ENCODE data around the gene AMN. TPM values are rescaled to one million over a fixed set of nuclear protein-coding genes. Genes with fewer than 3 reads are reported as not detected.

Gene AMN
- polyA plus RNA-seq, 4 donors, result 71.0 to 467 (median 402) TPM

- no peaks in the 10 kb centered on the region for H3K27me3 ChIP-seq (ENCODE audit: control insufficient read depth in 3 of 3, insufficient read depth in 3 of 3, low read length in 3 of 3)
- no peak overlapping the region for H3K4me3 ChIP-seq (ENCODE audit: low read depth in 1 of 3, low read length in 3 of 3)
- WGBS, 3 donors, result 91 to 95% (median 95%) methylated on average over 20 of the region's 20 CpGs
- H3K9me3 ChIP-seq (ENCODE audit: control insufficient read depth in 2 of 2, insufficient read depth in 1 of 2, low read depth in 1 of 2, low read length in 1 of 2), result no peaks in the 10 kb centered on the region
- DNase-seq, result no peak
- H3K27ac ChIP-seq (ENCODE audit: low read depth in 1 of 3, low read length in 2 of 3), result no peak overlapping the region
- peaks cover 22 to 86% (median 37%) of the 10 kb centered on the region in 3 donors for H3K36me3 ChIP-seq (ENCODE audit: control insufficient read depth in 3 of 3, insufficient read depth in 2 of 3, low read depth in 1 of 3, low read length in 3 of 3)
- no peak for FAIRE-seq
- H3K4me1 ChIP-seq (ENCODE audit: control insufficient read depth in 3 of 3, insufficient read depth in 2 of 3, low read depth in 1 of 3, low read length in 2 of 3), result no peaks in the 10 kb centered on the region
These were observed 43.6 kb downstream of the AMN start for GRCh38 chr14:102965971-102966655.

DNA sequence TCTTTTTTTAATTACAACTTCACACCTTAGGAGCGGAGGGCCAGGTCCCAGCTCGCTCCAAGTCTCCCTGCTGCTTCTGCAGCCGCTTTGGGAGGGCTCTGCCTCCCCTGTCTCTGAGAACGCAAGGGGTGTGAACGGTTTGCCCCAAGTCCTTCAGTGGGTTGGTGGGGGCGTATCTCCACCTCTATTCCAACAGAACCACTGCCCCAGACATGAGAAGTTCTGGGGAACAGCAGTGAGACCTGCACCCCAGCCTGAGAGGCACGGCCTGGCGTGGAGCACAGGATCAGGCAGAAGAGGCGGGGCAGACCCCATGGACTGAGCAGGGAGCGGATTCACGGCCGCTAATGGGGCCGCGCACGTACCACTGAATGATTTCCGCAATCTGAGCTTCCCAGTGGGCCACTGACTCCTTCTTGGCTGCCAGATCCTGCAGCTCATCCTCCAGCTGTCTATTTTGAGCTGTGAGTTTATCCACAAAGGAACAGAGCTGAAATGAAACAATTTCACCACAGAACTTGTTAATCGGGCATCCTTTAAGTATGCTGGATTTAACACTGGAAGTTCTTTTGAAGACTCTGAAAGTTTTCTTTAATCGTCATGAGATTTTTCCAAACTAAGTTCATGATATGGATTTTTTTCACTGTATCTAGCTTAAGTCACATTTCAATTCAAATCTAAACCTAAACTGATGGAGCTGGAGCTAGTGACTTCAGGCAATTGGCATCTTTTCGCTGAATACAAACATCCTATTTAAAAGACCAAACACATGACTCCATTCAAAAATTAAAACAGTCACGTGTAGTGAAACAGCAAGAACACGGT, 44.4 kb downstream of the AMN start:
- H3K27ac ChIP-seq (ENCODE audit: low read depth in 1 of 3, low read length in 2 of 3), result no peak overlapping the region
- no peaks in the 10 kb centered on the region for H3K27me3 ChIP-seq (ENCODE audit: control insufficient read depth in 3 of 3, insufficient read depth in 3 of 3, low read length in 3 of 3)
- H3K36me3 ChIP-seq (ENCODE audit: control insufficient read depth in 3 of 3, insufficient read depth in 2 of 3, low read depth in 1 of 3, low read length in 3 of 3), result peaks cover 26 to 87% (median 37%) of the 10 kb centered on the region in 3 donors
- no peak for FAIRE-seq
- no peak for DNase-seq
- no peaks in the 10 kb centered on the region for H3K4me1 ChIP-seq (ENCODE audit: control insufficient read depth in 3 of 3, insufficient read depth in 2 of 3, low read depth in 1 of 3, low read length in 2 of 3)
- no peaks in the 10 kb centered on the region for H3K9me3 ChIP-seq (ENCODE audit: control insufficient read depth in 2 of 2, insufficient read depth in 1 of 2, low read depth in 1 of 2, low read length in 1 of 2)
- no peak overlapping the region for H3K4me3 ChIP-seq (ENCODE audit: low read depth in 1 of 3, low read length in 3 of 3)
- WGBS, 3 donors, result 89 to 95% (median 90%) methylated on average over 21 of the region's 21 CpGs

DNA sequence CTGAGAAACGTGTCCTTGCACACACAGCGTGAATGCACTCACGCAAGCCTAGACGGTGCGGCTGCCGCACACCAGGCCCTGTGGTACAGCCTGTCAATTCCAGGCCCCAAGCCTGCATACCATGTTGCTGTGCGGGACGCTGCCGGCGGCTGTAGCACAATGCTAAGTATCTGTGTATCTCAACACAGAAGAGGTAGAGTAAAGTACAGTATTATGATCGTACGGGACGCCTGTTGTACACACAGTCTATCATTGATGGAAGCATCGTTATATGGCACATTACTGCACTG, 45.0 kb downstream of the AMN start:
- DNase-seq, result no peak
- H3K27ac ChIP-seq (ENCODE audit: low read depth in 1 of 3, low read length in 2 of 3), result no peak overlapping the region
- H3K36me3 ChIP-seq (ENCODE audit: control insufficient read depth in 3 of 3, insufficient read depth in 2 of 3, low read depth in 1 of 3, low read length in 3 of 3), result peaks cover 26 to 87% (median 32%) of the 10 kb centered on the region in 3 donors
- WGBS, 3 donors, result 91 to 95% (median 92%) methylated on average over 14 of the region's 14 CpGs
- H3K27me3 ChIP-seq (ENCODE audit: control insufficient read depth in 3 of 3, insufficient read depth in 3 of 3, low read length in 3 of 3), result no peaks in the 10 kb centered on the region
- H3K4me1 ChIP-seq (ENCODE audit: control insufficient read depth in 3 of 3, insufficient read depth in 2 of 3, low read depth in 1 of 3, low read length in 2 of 3), result no peaks in the 10 kb centered on the region
- no peak for FAIRE-seq
- no peak overlapping the region for H3K4me3 ChIP-seq (ENCODE audit: low read depth in 1 of 3, low read length in 3 of 3)
- H3K9me3 ChIP-seq (ENCODE audit: control insufficient read depth in 2 of 2, insufficient read depth in 1 of 2, low read depth in 1 of 2, low read length in 1 of 2), result no peaks in the 10 kb centered on the region

DNA sequence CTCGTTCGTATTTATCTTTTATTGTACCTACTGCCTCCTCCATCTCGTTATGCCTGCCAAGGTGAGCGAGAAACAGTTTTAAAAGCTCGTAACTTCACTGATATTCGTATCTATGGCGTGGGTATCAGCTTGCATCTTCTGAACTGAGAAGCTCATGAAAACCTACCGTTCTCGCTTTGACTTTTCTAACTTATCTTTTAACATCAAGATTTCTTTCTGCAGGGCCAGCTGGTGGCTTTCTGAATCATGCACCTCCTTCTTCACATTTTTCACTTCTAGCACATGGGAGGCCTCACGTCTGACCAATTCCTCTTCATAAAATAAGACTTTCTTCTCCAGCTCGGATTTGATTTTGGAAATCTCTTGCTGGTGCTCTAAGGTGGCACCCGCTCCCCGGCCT, 45.8 kb downstream of the AMN start:
- FAIRE-seq, result no peak
- no peak for DNase-seq

GRCh38 chr14:102969060-102969791, 46.8 kb downstream of the AMN start:
- Histone ChIP-seq H3K4me1 (ENCODE audit: control insufficient read depth in 3 of 3, insufficient read depth in 2 of 3, low read depth in 1 of 3, low read length in 2 of 3) (no peaks in the 10 kb centered on the region), H3K36me3 (ENCODE audit: control insufficient read depth in 3 of 3, insufficient read depth in 2 of 3, low read depth in 1 of 3, low read length in 3 of 3) (peaks cover 34 to 89% (median 37%) of the 10 kb centered on the region in 3 donors), H3K27me3 (ENCODE audit: control insufficient read depth in 3 of 3, insufficient read depth in 3 of 3, low read length in 3 of 3) (no peaks in the 10 kb centered on the region), H3K4me3 (ENCODE audit: low read depth in 1 of 3, low read length in 3 of 3) (no peak overlapping the region), H3K9me3 (ENCODE audit: control insufficient read depth in 2 of 2, insufficient read depth in 1 of 2, low read depth in 1 of 2, low read length in 1 of 2) (no peaks in the 10 kb centered on the region), H3K27ac (ENCODE audit: low read depth in 1 of 3, low read length in 2 of 3) (no peak overlapping the region)
- WGBS, 3 donors, result 92 to 96% (median 94%) methylated on average over 17 to 26 of the region's 26 CpGs
- FAIRE-seq (no peak), DNase-seq (no peak)

More for the DNA sequence above, 45.8 kb downstream of the AMN start:
- 93 to 94% (median 94%) methylated on average over 13 of the region's 13 CpGs for WGBS, 3 donors
- Histone ChIP-seq H3K27ac (ENCODE audit: low read depth in 1 of 3, low read length in 2 of 3) (no peak overlapping the region), H3K9me3 (ENCODE audit: control insufficient read depth in 2 of 2, insufficient read depth in 1 of 2, low read depth in 1 of 2, low read length in 1 of 2) (no peaks in the 10 kb centered on the region), H3K36me3 (ENCODE audit: control insufficient read depth in 3 of 3, insufficient read depth in 2 of 3, low read depth in 1 of 3, low read length in 3 of 3) (peaks cover 32 to 88% (median 32%) of the 10 kb centered on the region in 3 donors), H3K4me3 (ENCODE audit: low read depth in 1 of 3, low read length in 3 of 3) (no peak overlapping the region), H3K4me1 (ENCODE audit: control insufficient read depth in 3 of 3, insufficient read depth in 2 of 3, low read depth in 1 of 3, low read length in 2 of 3) (no peaks in the 10 kb centered on the region), H3K27me3 (ENCODE audit: control insufficient read depth in 3 of 3, insufficient read depth in 3 of 3, low read length in 3 of 3) (no peaks in the 10 kb centered on the region)

- 89 to 97% (median 93%) methylated on average over 11 of the region's 11 CpGs for WGBS, 3 donors
- Histone ChIP-seq H3K27me3 (ENCODE audit: control insufficient read depth in 3 of 3, insufficient read depth in 3 of 3, low read length in 3 of 3) (no peaks in the 10 kb centered on the region), H3K9me3 (ENCODE audit: control insufficient read depth in 2 of 2, insufficient read depth in 1 of 2, low read depth in 1 of 2, low read length in 1 of 2) (no peaks in the 10 kb centered on the region), H3K36me3 (ENCODE audit: control insufficient read depth in 3 of 3, insufficient read depth in 2 of 3, low read depth in 1 of 3, low read length in 3 of 3) (peaks cover 32 to 90% (median 37%) of the 10 kb centered on the region in 3 donors), H3K4me3 (ENCODE audit: low read depth in 1 of 3, low read length in 3 of 3) (no peak overlapping the region), H3K27ac (ENCODE audit: low read depth in 1 of 3, low read length in 2 of 3) (no peak overlapping the region), H3K4me1 (ENCODE audit: control insufficient read depth in 3 of 3, insufficient read depth in 2 of 3, low read depth in 1 of 3, low read length in 2 of 3) (no peaks in the 10 kb centered on the region)
- no peak for DNase-seq
- no peak for FAIRE-seq
These were observed 47.4 kb downstream of the AMN start for GRCh38 chr14:102969901-102970300.

DNA sequence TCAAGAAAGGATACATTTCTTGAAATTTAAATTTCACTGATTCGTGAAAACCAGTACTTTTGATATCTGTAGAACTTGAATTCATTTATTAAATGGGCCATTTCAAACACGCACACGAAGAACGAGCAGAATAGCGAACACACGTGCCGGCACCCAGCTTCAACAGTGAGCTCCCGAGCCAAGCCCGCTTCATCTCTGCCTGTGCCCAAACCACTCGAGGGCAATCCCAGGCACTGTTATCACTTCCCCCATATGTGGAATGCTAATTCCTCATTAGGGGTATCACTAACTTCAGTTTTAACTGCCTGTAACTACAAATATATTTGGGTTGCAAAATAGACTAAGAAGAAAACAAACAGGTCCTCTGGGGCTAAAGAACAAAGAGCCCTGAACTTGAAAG, 48.0 kb downstream of the AMN start:
- no peaks in the 10 kb centered on the region for H3K27me3 ChIP-seq (ENCODE audit: control insufficient read depth in 3 of 3, insufficient read depth in 3 of 3, low read length in 3 of 3)
- H3K4me3 ChIP-seq (ENCODE audit: low read depth in 1 of 3, low read length in 3 of 3), result no peak overlapping the region
- WGBS, 3 donors, result 93 to 95% (median 94%) methylated on average over 10 of the region's 10 CpGs
- no peaks in the 10 kb centered on the region for H3K9me3 ChIP-seq (ENCODE audit: control insufficient read depth in 2 of 2, insufficient read depth in 1 of 2, low read depth in 1 of 2, low read length in 1 of 2)
- no peak overlapping the region for H3K27ac ChIP-seq (ENCODE audit: low read depth in 1 of 3, low read length in 2 of 3)
- H3K4me1 ChIP-seq (ENCODE audit: control insufficient read depth in 3 of 3, insufficient read depth in 2 of 3, low read depth in 1 of 3, low read length in 2 of 3), result no peaks in the 10 kb centered on the region
- FAIRE-seq (no peak), DNase-seq (no peak)
- H3K36me3 ChIP-seq (ENCODE audit: control insufficient read depth in 3 of 3, insufficient read depth in 2 of 3, low read depth in 1 of 3, low read length in 3 of 3), result peaks cover 32 to 89% (median 37%) of the 10 kb centered on the region in 3 donors

DNA sequence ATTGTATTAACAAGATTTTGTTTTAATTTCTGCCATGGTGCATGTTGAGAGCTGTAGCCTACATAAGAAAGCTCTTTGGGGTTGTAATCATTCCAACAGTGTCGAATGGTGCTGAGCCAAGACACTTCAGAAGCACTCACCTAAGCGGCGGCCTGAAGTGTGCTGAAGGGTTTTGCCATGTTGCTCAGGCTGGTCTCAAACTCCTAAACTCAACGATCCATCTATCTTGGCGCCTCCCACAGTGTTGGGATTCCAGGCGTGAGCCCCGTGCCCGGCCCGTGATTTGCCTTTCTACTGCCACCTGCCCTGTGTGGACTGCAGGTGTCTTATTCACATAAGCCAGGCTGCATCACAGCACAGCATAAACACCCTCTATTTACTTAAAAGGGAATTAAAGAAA, 48.9 kb downstream of the AMN start:
- Histone ChIP-seq H3K36me3 (ENCODE audit: control insufficient read depth in 3 of 3, insufficient read depth in 2 of 3, low read depth in 1 of 3, low read length in 3 of 3) (peaks cover 35 to 88% (median 37%) of the 10 kb centered on the region in 3 donors), H3K4me3 (ENCODE audit: low read depth in 1 of 3, low read length in 3 of 3) (no peak overlapping the region), H3K4me1 (ENCODE audit: control insufficient read depth in 3 of 3, insufficient read depth in 2 of 3, low read depth in 1 of 3, low read length in 2 of 3) (no peaks in the 10 kb centered on the region), H3K9me3 (ENCODE audit: control insufficient read depth in 2 of 2, insufficient read depth in 1 of 2, low read depth in 1 of 2, low read length in 1 of 2) (no peaks in the 10 kb centered on the region), H3K27ac (ENCODE audit: low read depth in 1 of 3, low read length in 2 of 3) (no peak overlapping the region), H3K27me3 (ENCODE audit: control insufficient read depth in 3 of 3, insufficient read depth in 3 of 3, low read length in 3 of 3) (no peaks in the 10 kb centered on the region)
- 91 to 93% (median 92%) methylated on average over 9 of the region's 9 CpGs for WGBS, 3 donors
- FAIRE-seq, result no peak
- DNase-seq, result no peak
